ENCODE results near the gene CLECL1. TPM values are rescaled to one million over a fixed set of nuclear protein-coding genes. Genes with fewer than 3 reads are reported as not detected.
A peak's percentile ranks its signal among the peaks of the same experiment; 100 is the strongest.
"Not testable (repeated sequence)": the region's sequence is repeated elsewhere in the genome, so short reads cannot be mapped to it uniquely, and the experiment has no call there.

Gene CLECL1
- total RNA-seq, 2 experiments from 2014 or later, result 1.2 to 1.4 TPM

- Mint-ChIP-seq H3K36me3 (ENCODE audit: low read depth) (peaks cover 12% of the 10 kb centered on the region), H3K4me3 (no peak overlapping the region), H3K27ac (no peak overlapping the region), H3K4me1 (peaks cover 23% of the 10 kb centered on the region), H3K9me3 (peaks cover 12% of the 10 kb centered on the region), H3K27me3 (no peaks in the 10 kb centered on the region)
- DNase-seq, result no peak
- CTCF ChIA-PET, result interaction anchor here (0.6 to 4.0 kb wide), 7 partner anchors 9 to 62 kb away, joined by 3 to 13 read pairs (median 3); no protein-coding TSS in a partner anchor
- POLR2A ChIA-PET, result no interaction called here
Observed at GRCh38 chr12:9717070-9717925, 15.6 kb downstream of the CLECL1 start.

- peaks cover 30% of the 10 kb centered on the region for H3K36me3 Mint-ChIP-seq (ENCODE audit: low read depth)
- POLR2A ChIA-PET, H3K27me3 Mint-ChIP-seq, H3K9me3 Mint-ChIP-seq, CTCF ChIA-PET, DNase-seq, H3K4me3 Mint-ChIP-seq, H3K27ac Mint-ChIP-seq: not testable (repeated sequence)
- H3K4me1 Mint-ChIP-seq, result peaks cover 24% of the 10 kb centered on the region
Observed at GRCh38 chr12:9713032-9713558, 19.8 kb downstream of the CLECL1 start.

GRCh38 chr12:9711664-9712063, 21.2 kb downstream of the CLECL1 start:
- CTCF ChIA-PET, result interaction anchor here (1.2 to 2.3 kb wide), 2 partner anchors 10 to 31 kb away, joined by 3 to 7 read pairs; no protein-coding TSS in a partner anchor
- H3K4me3 Mint-ChIP-seq, result no peak overlapping the region
- H3K4me1 Mint-ChIP-seq, result peaks cover 37% of the 10 kb centered on the region
- peaks cover 12% of the 10 kb centered on the region for H3K9me3 Mint-ChIP-seq
- peaks cover 41% of the 10 kb centered on the region for H3K36me3 Mint-ChIP-seq (ENCODE audit: low read depth)
- POLR2A ChIA-PET, result no interaction called here
- no peak for DNase-seq
- no peak overlapping the region for H3K27ac Mint-ChIP-seq
- no peaks in the 10 kb centered on the region for H3K27me3 Mint-ChIP-seq

GRCh38 chr12:9710584-9711375, 22.1 kb downstream of the CLECL1 start:
- peak overlapping the region; percentile 54 for H3K27ac Mint-ChIP-seq
- no peak for DNase-seq
- no peaks in the 10 kb centered on the region for H3K27me3 Mint-ChIP-seq
- POLR2A ChIA-PET, result interaction anchor here (1.1 kb wide), 1 partner anchor 63 kb away, joined by 4 read pairs; no protein-coding TSS in a partner anchor
- no peak overlapping the region for H3K4me3 Mint-ChIP-seq
- peaks cover 15% of the 10 kb centered on the region for H3K9me3 Mint-ChIP-seq
- peaks cover 44% of the 10 kb centered on the region for H3K36me3 Mint-ChIP-seq (ENCODE audit: low read depth)
- peaks cover 42% of the 10 kb centered on the region for H3K4me1 Mint-ChIP-seq
- CTCF ChIA-PET, result interaction anchor here (1.2 to 2.3 kb wide), 2 partner anchors 11 to 32 kb away, joined by 3 to 7 read pairs; no protein-coding TSS in a partner anchor

- no peak for DNase-seq
- Mint-ChIP-seq H3K36me3 (ENCODE audit: low read depth) (peaks cover 56% of the 10 kb centered on the region), H3K4me3 (no peak overlapping the region), H3K27ac (peak overlapping the region; percentile 87), H3K4me1 (peaks cover 48% of the 10 kb centered on the region), H3K27me3 (no peaks in the 10 kb centered on the region), H3K9me3 (peaks cover 25% of the 10 kb centered on the region)
- ChIA-PET POLR2A (no interaction called here), CTCF (interaction anchor here (0.7 to 3.5 kb wide), 16 partner anchors 9 to 75 kb away, joined by 3 to 15 read pairs (median 6); no protein-coding TSS in a partner anchor)
Observed at GRCh38 chr12:9708853-9709252, 24.0 kb downstream of the CLECL1 start.

- Mint-ChIP-seq H3K9me3 (peaks cover 23% of the 10 kb centered on the region), H3K36me3 (ENCODE audit: low read depth) (peaks cover 52% of the 10 kb centered on the region), H3K27me3 (no peaks in the 10 kb centered on the region), H3K4me3 (peak overlapping the region; percentile 17), H3K27ac (peak overlapping the region; percentile 87), H3K4me1 (peaks cover 48% of the 10 kb centered on the region)
- ChIA-PET CTCF (interaction anchor here (0.6 to 3.5 kb wide), 18 partner anchors 9 to 75 kb away, joined by 3 to 15 read pairs (median 5); no protein-coding TSS in a partner anchor), POLR2A (interaction anchor here (0.6 to 0.8 kb wide), 3 partner anchors 31 to 60 kb away, joined by 3 to 6 read pairs (median 4); no protein-coding TSS in a partner anchor)
- DNase-seq, result peak; percentile 77
Observed at GRCh38 chr12:9707864-9708808, 24.8 kb downstream of the CLECL1 start.

GRCh38 chr12:9707356-9707755, 25.5 kb downstream of the CLECL1 start:
- peaks cover 52% of the 10 kb centered on the region for H3K36me3 Mint-ChIP-seq (ENCODE audit: low read depth)
- H3K27me3 Mint-ChIP-seq, result no peaks in the 10 kb centered on the region
- H3K9me3 Mint-ChIP-seq, result peaks cover 23% of the 10 kb centered on the region
- POLR2A ChIA-PET, result interaction anchor here (0.8 kb wide), 1 partner anchor 57 kb away, joined by 6 read pairs; no protein-coding TSS in a partner anchor
- no peak for DNase-seq
- peak overlapping the region; percentile 87 for H3K27ac Mint-ChIP-seq
- CTCF ChIA-PET, result interaction anchor here (1.0 to 3.5 kb wide), 6 partner anchors 8 to 74 kb away, joined by 3 to 15 read pairs (median 12); no protein-coding TSS in a partner anchor
- peak overlapping the region; percentile 17 for H3K4me3 Mint-ChIP-seq
- peaks cover 55% of the 10 kb centered on the region for H3K4me1 Mint-ChIP-seq

GRCh38 chr12:9706086-9706685, 26.7 kb downstream of the CLECL1 start:
- no peak for DNase-seq
- H3K9me3 Mint-ChIP-seq, result peaks cover 25% of the 10 kb centered on the region
- H3K27ac Mint-ChIP-seq, result no peak overlapping the region
- CTCF ChIA-PET, result interaction anchor here (0.6 to 2.6 kb wide), 4 partner anchors 12 to 445 kb away, joined by 3 to 13 read pairs (median 4); no protein-coding TSS in a partner anchor
- peaks cover 55% of the 10 kb centered on the region for H3K36me3 Mint-ChIP-seq (ENCODE audit: low read depth)
- POLR2A ChIA-PET, result no interaction called here
- no peaks in the 10 kb centered on the region for H3K27me3 Mint-ChIP-seq
- H3K4me3 Mint-ChIP-seq, result no peak overlapping the region
- H3K4me1 Mint-ChIP-seq, result peaks cover 67% of the 10 kb centered on the region

GRCh38 chr12:9704561-9704960, 28.3 kb downstream of the CLECL1 start:
- H3K27me3 Mint-ChIP-seq, CTCF ChIA-PET, DNase-seq, H3K4me3 Mint-ChIP-seq, H3K27ac Mint-ChIP-seq, POLR2A ChIA-PET: not testable (repeated sequence)
- Mint-ChIP-seq H3K36me3 (ENCODE audit: low read depth) (peaks cover 58% of the 10 kb centered on the region), H3K9me3 (peaks cover 35% of the 10 kb centered on the region), H3K4me1 (peaks cover 78% of the 10 kb centered on the region)

GRCh38 chr12:9702255-9702654, 30.6 kb downstream of the CLECL1 start:
- DNase-seq, result peak; percentile 77
- ChIA-PET CTCF (interaction anchor here (0.9 to 1.3 kb wide), 5 partner anchors 9 to 69 kb away, joined by 3 to 6 read pairs (median 3); no protein-coding TSS in a partner anchor), POLR2A (interaction anchor here (0.6 kb wide), 1 partner anchor 168 kb away, joined by 3 read pairs; no protein-coding TSS in a partner anchor)
- Mint-ChIP-seq H3K9me3 (peaks cover 39% of the 10 kb centered on the region), H3K4me1 (peaks cover 77% of the 10 kb centered on the region), H3K4me3 (peak overlapping the region; percentile 59), H3K27ac (peak overlapping the region; percentile 92), H3K36me3 (ENCODE audit: low read depth) (peaks cover 60% of the 10 kb centered on the region), H3K27me3 (no peaks in the 10 kb centered on the region)
